ENCODE data around the gene SLC31A2.

Gene SLC31A2

GRCh38 chr9:113152699-113153098 lies 1.9 kb downstream of the SLC31A2 start:
- no peak overlapping the region for H3K4me2 ChIP-seq (ENCODE audit: low read depth, low read length, poor library complexity, severe bottlenecking)

DNA sequence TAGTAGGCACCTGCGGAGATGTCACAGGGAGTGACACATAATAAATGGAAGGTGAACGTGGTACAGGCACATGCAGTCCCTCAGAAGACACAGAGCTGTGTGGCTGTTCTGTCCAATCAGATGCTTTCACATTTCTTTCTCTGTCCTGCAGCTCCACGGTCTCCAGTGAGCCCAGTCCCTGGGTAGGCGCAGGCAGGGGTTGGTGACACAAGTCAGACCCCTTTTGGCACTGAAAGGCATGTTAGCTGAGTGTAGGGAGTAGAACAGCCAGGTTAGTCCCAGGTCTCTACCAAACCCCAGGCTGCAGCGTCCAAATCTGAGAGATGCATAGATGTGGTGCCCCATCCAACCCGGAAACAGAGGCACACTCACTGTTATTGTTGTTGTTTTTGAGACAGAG lies 2.8 kb downstream of the SLC31A2 start:
- H3K9ac ChIP-seq (ENCODE audit: low read length) = no peak overlapping the region
- H3K4me3 ChIP-seq (ENCODE audit: insufficient read depth, low read length, poor library complexity, severe bottlenecking) = no peak overlapping the region
- no peak for TF ChIP-seq CTCF (IDR thresholded peaks at IDR 0.05; ENCODE audit: insufficient read depth, low read length, poor library complexity, severe bottlenecking)
- no peak for TF ChIP-seq EZH2phosphoT487 (conservative IDR thresholded peaks at IDR 0.05; ENCODE audit: low read length)
- no peaks in the 10 kb centered on the region for H3K79me2 ChIP-seq (ENCODE audit: insufficient read depth, low read length)
- H3K27ac ChIP-seq (ENCODE audit: low read depth, low read length) = no peak overlapping the region
- no peaks in the 10 kb centered on the region for H3K27me3 ChIP-seq (ENCODE audit: low read length)
- H2AFZ ChIP-seq (ENCODE audit: low read depth, low read length, severe bottlenecking) = no peak overlapping the region
- H3K4me2 ChIP-seq (ENCODE audit: low read depth, low read length, poor library complexity, severe bottlenecking) = no peak overlapping the region
- no peaks in the 10 kb centered on the region for H3K36me3 ChIP-seq (ENCODE audit: low read length)
- no peaks in the 10 kb centered on the region for H4K20me1 ChIP-seq (ENCODE audit: low read depth, low read length)
- no peaks in the 10 kb centered on the region for H3K9me2 ChIP-seq (replicated peaks; ENCODE audit: insufficient read depth, low read length)
- no peaks in the 10 kb centered on the region for H3F3A ChIP-seq (ENCODE audit: insufficient read depth)
- no peaks in the 10 kb centered on the region for H3K9me3 ChIP-seq (ENCODE audit: insufficient read depth, low read length)

More at GRCh38 chr9:113152699-113153098, 1.9 kb downstream of the SLC31A2 start:
- no peak for TF ChIP-seq CTCF (IDR thresholded peaks at IDR 0.05; ENCODE audit: insufficient read depth, low read length, poor library complexity, severe bottlenecking)
- TF ChIP-seq EZH2phosphoT487 (conservative IDR thresholded peaks at IDR 0.05; ENCODE audit: low read length) = no peak
- no peak overlapping the region for H2AFZ ChIP-seq (ENCODE audit: low read depth, low read length, severe bottlenecking)
- H3K4me3 ChIP-seq (ENCODE audit: insufficient read depth, low read length, poor library complexity, severe bottlenecking) = no peak overlapping the region
- no peaks in the 10 kb centered on the region for H3K36me3 ChIP-seq (ENCODE audit: low read length)
- no peaks in the 10 kb centered on the region for H4K20me1 ChIP-seq (ENCODE audit: low read depth, low read length)
- H3K27ac ChIP-seq (ENCODE audit: low read depth, low read length) = no peak overlapping the region
- H3K79me2 ChIP-seq (ENCODE audit: insufficient read depth, low read length) = no peaks in the 10 kb centered on the region
- H3F3A ChIP-seq (ENCODE audit: insufficient read depth) = no peaks in the 10 kb centered on the region
- H3K9me2 ChIP-seq (replicated peaks; ENCODE audit: insufficient read depth, low read length) = no peaks in the 10 kb centered on the region
- no peak overlapping the region for H3K9ac ChIP-seq (ENCODE audit: low read length)
- H3K9me3 ChIP-seq (ENCODE audit: insufficient read depth, low read length) = no peaks in the 10 kb centered on the region
- H3K27me3 ChIP-seq (ENCODE audit: low read length) = no peaks in the 10 kb centered on the region

GRCh38 chr9:113154471-113154870 lies 3.7 kb downstream of the SLC31A2 start:
- no peaks in the 10 kb centered on the region for H3K27me3 ChIP-seq (ENCODE audit: low read length)
- H3K36me3 ChIP-seq (ENCODE audit: low read length) = no peaks in the 10 kb centered on the region
- no peak overlapping the region for H3K4me2 ChIP-seq (ENCODE audit: low read depth, low read length, poor library complexity, severe bottlenecking)
- no peaks in the 10 kb centered on the region for H3F3A ChIP-seq (ENCODE audit: insufficient read depth)
- H3K27ac ChIP-seq (ENCODE audit: low read depth, low read length) = no peak overlapping the region
- no peaks in the 10 kb centered on the region for H3K9me2 ChIP-seq (replicated peaks; ENCODE audit: insufficient read depth, low read length)
- H3K9ac ChIP-seq (ENCODE audit: low read length) = no peak overlapping the region
- no peak overlapping the region for H2AFZ ChIP-seq (ENCODE audit: low read depth, low read length, severe bottlenecking)
- TF ChIP-seq CTCF (IDR thresholded peaks at IDR 0.05; ENCODE audit: insufficient read depth, low read length, poor library complexity, severe bottlenecking) (no peak), EZH2phosphoT487 (conservative IDR thresholded peaks at IDR 0.05; ENCODE audit: low read length) (no peak)
- no peaks in the 10 kb centered on the region for H3K79me2 ChIP-seq (ENCODE audit: insufficient read depth, low read length)
- H4K20me1 ChIP-seq (ENCODE audit: low read depth, low read length) = no peaks in the 10 kb centered on the region
- H3K4me3 ChIP-seq (ENCODE audit: insufficient read depth, low read length, poor library complexity, severe bottlenecking) = no peak overlapping the region
- H3K9me3 ChIP-seq (ENCODE audit: insufficient read depth, low read length) = no peaks in the 10 kb centered on the region

Data from SU-DHL-6 (cell line).